GM19043 (cell line): ENCODE data around the gene CNTN1.
A peak's percentile ranks its signal among the peaks of the same experiment; 100 is the strongest.
"Not testable (repeated sequence)": the region's sequence is repeated elsewhere in the genome, so short reads cannot be mapped to it uniquely, and the experiment has no call there.

Experiments used
- ATAC-seq: cut with Tn5 transposase; IDR thresholded peaks from one replicate; pipeline ENCODE4 v1.9.1; 2021; ENCODE audit warnings: low read depth; ENCODE audit not compliant: unreplicated experiment

Gene CNTN1

DNA sequence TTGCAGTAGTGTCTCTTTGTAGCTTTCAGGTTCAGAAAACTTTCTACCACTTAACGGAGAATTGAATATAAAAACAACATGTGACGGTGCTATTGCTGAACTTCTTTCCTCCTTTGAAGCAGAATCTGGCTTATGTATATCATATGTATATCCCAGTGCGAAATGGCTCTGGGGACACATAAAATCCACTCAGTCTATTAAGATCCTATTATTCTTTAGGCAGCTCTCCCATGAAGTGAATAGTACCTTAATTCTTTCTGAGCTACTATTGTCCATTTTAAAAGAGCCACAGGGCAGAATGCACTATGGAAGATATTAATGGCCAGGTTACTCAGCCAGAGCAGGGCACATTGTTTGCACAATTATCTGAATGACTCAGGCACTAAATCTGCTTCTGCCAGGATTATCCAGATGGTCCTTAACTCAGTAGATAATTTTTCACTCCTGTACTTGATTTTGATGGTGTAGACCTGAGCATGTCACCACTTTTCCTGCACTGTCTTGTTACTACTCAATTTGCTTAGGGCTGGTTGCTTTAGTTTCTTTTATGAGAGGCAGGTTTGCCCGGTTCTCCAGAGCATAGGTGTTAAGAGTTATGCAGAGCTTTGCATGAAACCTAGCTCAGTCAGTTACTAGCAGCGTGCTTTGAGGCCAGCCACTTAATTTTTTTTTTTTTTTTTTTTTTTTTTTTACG lies 5.5 kb downstream of the CNTN1 start:
- ATAC-seq: no peak

DNA sequence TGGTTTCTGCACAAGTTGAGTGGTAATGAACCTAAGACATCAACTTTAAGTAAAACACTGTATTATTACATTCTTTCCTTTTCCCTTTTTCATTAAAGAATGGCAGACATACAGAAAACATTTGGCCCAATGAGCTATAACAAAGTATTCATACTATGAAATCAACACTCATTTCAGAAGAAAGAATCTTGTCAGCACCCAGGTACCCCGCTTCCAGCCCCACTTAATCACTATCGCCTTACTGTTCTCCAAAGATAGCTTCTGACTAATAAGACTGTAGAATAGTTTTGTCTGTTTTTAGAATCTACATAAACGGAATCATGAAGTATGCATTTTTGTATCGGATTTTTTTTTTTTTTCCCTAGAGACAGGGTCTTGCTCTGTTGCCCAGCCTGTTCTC lies 9.5 kb downstream of the CNTN1 start:
- peak; percentile 63 for ATAC-seq

DNA sequence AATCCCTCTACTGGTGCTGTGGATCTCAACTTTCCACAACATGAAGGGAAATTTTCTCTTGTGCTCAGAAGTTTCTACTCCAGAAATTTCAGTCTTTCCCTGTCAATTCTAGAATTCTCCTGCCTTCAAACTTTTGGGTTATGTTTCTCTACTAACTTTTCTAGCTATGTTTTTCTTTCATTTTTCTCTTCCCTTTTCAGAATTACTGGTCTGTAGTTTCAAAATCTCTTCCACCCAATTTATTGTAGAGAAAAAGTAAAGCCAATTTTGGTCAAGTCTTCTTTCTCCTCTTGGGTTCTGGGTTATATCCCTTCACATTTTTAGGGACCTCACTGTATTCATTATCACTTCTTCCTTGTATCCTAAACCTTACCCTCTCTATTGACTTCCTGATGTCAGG lies 18.9 kb downstream of the CNTN1 start:
- ATAC-seq: no peak

DNA sequence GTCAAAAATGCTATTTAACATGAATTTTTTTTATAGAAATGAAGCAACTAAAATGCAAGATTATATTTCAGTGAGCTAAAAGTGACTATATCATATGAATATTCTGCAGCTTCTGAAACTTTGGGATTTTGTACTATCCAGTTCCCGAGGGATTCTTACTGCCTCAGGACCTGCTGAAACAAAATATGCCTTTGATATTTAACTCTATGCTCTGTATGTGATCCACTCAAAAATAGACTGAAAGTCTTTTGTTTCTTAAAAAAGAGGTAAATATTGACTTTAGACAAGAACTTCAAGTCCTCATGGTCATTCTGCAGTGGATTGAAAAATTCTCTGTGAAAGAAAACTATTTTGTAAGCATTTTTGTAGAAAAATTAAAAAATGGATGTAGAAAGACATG lies 22.4 kb downstream of the CNTN1 start:
- no peak for ATAC-seq

DNA sequence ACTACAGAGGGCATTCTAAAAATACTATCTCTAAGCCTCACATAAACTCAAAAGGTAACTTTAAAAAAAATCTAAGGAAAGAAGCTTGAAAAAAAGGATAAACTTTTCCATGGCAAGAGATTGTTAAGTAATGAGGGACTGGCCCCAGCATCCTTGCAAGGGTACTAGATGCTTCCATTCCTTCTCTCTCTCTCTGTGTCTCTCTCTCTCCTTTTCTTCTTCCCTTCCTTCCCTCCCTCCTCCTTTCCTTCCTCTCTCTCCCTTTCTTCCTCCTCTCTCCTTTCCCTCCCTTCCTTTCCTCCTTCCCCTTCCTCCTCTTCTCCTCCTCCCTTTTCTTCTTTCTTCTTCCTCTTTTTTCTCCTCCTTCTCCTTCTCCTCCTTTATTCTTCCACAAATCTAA lies 23.8 kb downstream of the CNTN1 start:
- ATAC-seq: no peak

DNA sequence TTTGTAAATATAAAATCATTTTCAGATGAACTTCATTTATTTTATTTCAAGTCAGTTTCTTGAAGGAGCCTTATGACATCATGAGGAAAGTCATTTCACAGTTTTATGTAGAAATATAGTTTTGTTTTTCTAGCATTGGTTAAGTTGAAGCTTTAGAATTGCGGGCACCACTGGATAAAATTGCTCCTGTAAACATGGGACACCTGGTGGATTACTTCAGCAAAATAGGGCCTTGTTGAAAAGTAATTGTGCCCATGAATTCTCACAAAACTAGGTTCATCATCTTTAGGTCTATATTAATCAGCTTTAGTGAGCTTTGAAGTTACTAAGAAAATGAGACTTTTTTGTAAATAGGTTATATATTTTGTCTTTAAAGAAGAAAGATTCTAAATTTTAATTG lies 25.3 kb downstream of the CNTN1 start:
- no peak for ATAC-seq

DNA sequence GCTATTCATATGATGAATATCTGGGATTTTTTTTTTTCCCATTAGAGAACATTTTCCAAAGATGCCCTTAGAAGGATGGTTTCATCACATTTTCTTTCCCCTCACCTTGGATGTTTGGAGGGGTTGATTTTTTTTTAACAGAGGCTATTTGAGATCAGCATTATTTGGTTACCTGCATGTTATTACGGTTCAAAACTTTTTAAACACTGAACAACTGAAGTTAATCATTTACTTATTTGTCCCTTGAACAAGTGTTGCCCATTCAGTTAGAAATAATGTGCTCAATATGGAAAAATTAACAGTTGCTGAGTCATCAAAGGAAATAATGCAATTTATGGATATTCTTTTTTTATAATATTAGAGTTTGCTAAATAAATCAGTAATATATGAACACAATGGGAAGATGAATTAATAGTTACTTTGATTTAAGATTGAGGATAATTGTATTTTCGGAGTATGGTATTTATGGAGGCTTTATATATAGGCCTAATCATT lies 26.7 kb downstream of the CNTN1 start:
- no peak for ATAC-seq

DNA sequence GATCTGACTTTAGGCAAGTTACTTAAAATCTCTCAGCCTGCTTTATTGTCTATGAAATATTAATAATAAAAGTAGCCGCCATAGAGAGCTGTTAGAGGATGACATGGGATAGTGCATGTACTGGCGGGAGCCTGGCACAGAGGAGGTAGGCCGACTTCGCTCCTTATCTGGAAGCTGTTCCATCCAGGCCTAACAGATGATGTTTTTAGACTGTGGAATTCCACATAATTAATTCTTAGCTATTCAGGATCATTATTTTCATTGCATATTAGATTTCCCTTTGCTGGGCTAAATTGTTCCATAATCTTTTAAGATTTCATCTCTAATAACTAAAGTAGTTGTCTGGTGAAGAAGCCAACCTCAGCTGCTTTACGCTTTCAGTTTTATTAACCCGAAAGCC lies 30.8 kb downstream of the CNTN1 start:
- no peak for ATAC-seq

DNA sequence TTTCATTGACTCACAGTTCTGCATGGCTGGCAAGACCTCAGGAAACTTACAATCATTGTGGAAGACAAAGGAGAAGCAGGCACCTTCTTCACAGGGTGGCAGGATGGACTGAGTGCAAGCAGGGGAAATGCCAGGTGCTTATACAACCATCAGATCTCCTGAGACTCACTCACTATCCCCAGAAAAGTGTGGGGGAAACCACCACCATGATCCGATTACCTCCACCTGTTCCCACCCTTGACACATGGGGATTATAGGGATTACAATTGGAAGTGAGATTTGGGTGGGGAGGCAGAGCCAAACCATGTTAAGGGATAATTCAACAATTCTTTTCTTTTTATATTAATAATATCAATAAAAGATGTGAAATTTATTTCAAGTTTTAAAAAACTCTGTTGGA lies 34.1 kb downstream of the CNTN1 start:
- ATAC-seq: no peak

DNA sequence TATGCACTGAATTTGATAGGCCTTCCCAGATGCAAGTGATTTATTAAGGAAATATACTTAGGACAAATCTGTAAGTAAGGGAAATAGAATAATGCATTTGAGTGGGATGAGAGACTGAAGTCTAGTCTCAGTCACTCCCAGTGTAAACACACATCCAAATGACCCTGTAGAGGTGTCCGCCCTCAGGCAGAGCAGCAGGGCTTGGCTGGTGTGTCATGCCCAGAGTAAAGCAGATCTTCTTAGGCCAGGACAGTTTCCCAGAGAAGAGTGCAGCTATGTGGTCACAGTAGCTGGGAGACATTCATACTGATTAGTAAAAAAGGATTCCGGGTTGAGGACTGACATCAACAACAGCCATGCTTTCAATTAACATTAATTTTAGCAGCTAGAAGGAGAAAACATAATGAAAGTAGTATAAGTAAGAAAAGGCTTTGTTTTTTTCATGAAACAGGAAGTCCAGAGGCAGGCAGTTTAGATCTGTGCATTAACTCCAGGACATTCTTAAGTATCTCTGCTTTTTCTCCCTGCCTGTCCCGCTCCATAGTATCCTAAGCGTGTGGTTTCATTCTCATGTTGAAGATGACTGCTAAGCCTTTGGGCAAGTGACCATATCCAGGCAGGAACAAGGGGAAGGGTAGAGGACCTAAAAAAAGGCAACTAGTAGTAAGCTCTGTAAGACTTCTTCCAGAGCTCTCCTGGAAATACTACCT lies 35.7 kb downstream of the CNTN1 start:
- ATAC-seq: no peak

DNA sequence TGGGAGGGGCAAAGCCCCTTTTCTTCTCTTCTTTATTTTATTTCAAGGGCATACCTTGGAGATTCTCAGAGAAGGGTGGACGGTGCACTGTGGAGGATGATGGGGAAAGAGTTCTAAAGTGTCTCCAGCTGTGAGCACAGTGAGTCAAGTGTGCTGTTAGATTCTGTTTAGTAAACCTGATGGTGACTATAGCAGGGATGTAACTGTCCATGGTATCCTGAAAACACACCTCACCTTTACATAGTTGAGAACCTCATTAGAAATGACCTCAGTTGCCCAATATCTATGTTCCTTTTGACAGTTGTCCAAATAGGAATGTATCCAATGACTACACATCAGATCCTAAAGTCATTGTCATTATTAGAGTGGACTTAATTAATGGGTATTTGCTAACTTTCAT lies 38.0 kb downstream of the CNTN1 start:
- ATAC-seq: no peak

DNA sequence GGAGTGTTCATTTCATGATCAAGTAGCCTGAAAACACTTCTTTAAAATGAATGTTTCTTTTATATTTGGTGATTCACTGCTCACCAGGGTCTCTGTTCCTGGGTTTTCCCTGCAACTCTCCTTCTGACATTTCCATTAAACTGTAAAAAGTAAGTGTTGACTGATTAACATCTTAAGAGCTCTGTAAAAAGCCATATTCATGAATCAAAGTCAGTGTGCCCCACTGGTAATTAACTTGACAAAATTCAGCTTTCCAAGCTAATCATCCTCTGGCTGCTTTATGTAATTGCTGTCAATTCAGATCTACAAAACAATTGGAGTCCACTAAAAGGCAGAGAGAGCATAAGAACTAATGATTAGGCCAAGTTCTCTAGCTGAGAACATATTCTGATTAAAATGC lies 41.6 kb downstream of the CNTN1 start:
- no peak for ATAC-seq

DNA sequence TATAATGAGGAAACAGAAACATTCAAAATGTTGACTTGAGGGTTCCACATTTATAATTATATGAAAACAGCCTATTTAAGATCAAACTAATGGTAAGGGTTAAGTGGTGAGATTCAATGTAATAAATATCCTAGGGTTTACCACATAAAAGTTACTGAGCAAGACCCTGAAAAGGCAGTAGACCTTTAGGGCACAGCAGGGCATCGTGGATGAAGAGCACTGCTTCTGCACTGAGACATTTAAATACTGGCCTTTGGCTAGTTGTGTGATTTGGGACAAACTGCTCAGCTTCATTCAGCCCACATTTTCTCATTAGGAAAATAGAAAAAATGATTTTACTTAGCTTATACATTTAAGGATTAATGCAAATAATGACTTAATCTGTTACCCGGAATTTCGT lies 42.0 kb downstream of the CNTN1 start:
- no peak for ATAC-seq

DNA sequence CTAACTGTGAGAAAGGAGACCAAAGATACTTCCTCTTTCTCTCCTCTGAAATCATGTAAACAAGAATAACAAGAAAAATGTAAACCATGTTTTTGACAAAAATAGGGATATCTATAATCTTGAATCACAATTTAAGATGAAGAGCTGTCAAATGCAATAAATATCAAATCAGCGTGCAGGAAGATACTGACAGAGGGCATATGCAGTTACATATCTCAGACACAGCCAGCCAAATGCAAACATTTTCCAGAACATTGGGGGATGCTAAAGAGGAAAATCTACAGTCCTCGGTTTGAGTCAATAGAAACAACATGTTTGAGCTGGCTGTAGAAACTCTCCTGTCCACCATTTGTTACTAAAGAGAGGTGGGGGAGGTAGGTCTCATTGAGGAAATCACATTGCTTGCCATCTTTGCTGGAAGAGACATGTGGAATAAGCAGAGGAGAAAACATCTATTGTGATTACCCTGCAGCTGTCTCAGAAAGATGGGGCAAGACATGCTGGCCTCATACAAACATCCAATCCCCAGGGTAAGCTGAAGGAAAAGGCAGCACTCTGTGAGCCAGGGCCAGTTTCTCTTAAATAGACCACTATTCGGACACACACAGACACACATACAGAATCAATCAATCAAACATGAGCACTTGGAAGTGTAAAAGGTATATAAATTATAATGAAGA lies 43.5 kb downstream of the CNTN1 start:
- no peak for ATAC-seq

DNA sequence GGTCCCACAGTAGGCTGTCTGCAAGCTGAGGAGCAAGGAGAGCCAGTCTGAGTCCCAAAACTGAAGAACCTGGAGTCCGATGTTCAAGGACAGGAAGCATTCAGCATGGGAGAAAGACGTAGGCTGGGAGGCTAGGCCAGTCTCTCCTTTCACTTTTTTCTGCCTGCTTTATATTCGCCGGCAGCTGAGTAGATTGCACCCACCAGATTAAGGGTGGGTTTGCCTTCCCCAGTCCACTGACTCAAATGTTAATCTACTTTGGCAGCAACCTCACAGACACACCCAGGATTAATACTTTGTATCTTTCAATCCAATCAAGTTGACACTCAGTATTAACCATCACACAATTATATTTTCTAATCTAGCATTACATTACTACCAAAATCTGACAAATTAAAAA lies 45.2 kb downstream of the CNTN1 start:
- not testable (repeated sequence) for ATAC-seq

DNA sequence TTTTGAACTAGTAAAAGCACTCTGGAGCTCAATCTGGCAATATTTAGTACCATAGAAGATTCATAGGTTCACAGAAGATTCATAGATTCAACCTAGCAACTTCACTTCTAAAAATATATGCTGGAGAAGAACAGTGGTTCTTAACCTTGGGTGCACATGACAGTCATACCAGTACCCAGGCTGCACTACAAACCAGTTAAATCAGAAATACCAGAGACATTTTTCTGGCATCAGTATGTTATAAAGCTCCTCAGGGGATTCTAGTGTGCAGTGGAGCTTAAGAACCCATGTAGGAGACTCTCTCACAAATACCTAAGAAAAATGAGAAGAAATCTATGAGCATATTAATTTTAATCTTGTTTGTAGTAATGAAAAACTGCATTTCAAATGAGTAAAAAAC lies 46.6 kb downstream of the CNTN1 start:
- ATAC-seq: no peak

DNA sequence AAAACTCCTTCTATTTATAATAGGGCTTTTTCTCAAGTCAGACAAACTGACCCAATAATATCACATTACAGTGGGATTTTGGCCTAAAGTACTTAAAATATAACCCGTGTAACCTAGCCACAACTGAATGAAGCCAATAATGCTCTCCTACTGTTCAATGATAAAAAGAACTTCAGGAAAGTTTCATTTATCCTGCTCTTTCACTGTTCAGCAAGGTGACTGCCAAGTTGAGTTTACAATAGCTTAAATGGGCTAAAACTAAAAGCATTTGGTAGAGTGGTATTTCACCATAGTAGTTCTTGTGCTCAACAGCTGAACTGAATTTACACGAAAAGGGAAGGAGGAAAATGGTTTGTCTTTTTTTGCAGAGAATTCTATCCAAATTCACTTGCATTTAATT lies 49.8 kb downstream of the CNTN1 start:
- no peak for ATAC-seq

DNA sequence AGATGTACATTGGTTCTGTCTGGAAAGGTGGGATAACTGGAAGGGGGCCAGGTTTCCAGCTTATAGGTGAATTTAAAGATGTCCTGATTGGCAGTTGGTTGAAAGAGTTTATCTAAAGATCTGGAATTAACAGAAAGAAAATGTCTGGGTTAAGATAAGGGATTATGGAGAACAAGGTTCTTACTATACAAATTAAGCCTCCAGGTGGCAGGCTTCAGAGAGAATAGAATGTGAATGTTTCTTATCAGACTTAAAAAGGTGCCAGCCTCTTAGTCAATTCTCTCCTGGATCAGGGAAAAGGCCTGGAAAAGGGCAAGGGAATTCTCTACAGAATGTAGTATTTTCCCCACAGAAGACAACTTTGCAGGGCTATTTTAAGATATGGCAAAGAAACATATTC lies 53.1 kb downstream of the CNTN1 start:
- no peak for ATAC-seq

DNA sequence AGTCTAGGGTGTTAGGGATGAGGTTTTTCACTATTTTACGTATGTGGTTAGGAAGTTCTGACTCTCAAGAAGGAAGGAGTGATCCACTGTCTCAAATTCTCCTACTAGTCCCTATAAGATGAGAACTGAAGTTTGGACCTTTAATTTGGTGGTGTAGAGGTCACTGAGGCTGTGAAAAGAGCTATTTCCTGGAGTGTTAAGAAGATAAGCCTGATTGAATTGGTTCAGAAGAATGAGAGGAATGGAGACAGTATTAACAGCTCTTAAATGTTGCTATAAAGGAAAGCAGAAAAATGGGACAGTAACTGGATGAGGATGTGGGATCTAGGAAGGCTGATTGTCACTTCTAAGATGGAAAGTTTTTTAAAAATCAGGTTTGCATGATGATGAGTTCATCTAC lies 57.6 kb downstream of the CNTN1 start:
- no peak for ATAC-seq

DNA sequence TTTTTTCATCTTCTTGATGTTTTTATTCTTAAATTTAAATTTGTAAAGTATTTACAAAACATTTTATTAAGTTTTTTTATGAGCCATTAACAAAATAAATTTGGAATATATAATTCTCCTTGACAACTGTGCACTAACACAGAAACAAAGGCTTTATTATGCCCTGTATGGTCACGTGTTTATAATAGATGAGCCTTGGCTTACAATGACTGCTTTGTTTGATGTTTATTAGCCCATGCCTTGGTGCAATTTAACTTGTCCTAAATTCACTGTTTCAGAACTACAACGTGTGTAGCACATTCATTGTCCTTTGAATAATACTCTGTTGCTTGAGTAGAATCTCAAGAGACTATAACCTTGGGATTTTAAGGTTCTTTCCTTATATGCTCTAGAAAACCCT lies 59.8 kb downstream of the CNTN1 start:
- no peak for ATAC-seq

DNA sequence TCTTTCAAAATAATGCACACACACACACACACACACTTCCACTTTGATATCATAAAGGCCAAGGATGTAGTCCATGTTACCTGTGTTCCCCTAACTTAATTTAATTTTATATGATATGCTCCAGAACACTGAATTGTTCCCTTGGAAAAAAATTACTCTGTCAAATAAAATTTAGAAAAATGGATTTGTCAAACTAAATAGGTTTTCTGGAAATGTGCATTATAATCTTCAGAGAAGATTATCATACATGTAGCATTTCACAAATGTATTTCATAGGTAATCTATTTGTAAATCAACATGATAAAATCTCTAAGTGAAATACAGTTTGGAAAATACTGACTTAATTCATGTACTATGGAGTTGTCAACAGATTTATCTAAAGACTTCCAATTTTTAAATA lies 68.6 kb downstream of the CNTN1 start:
- ATAC-seq: no peak

DNA sequence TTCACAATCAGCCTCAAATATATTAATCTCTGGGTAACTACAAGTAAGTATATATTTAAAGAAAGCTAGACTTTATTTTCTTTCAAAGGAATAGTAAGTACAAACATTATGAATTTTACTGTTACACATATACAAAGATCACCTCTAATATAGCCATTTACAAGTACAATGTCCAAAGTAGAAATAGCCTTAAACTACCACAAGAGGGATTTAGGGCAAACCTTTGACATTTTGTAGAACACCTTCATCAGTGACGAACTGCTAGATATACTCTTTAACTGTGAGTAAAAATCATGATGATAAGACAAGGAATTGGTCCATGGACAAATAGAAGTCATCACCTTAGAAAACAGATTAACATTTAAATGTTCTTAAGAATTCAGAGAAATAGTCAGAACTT lies 69.8 kb downstream of the CNTN1 start:
- ATAC-seq: no peak
